DOHH2 (cell line): ENCODE measurements around the gene GPATCH3.

ENCODE experiments used
- H3F3A ChIP-seq: fragments of 200-600 bp; sonication (generic), shearing (Covaris generic); 2 replicates; pipeline ENCODE4 v1.6.0; 2016; ENCODE audit warnings: antibody characterized with exemption, mild to moderate bottlenecking; ENCODE audit not compliant: control insufficient read depth, insufficient read depth
- H3K27ac ChIP-seq: fragments of 200-600 bp; sonication (generic); 2 replicates; pipeline ENCODE4 v1.5.1; 2014; ENCODE audit warnings: low read depth, mild to moderate bottlenecking, low read length, moderate library complexity
- H3K27me3 ChIP-seq: fragments of 200-600 bp; sonication (generic); 2 replicates; pipeline ENCODE4 v1.6.1; 2014; ENCODE audit warnings: mild to moderate bottlenecking, low read length, mixed read lengths; ENCODE audit not compliant: control insufficient read depth
- H3K36me3 ChIP-seq: fragments of 200-600 bp; sonication (generic); 2 replicates; pipeline ENCODE4 v1.6.1; 2014; ENCODE audit warnings: mild to moderate bottlenecking, low read length, moderate library complexity, mixed read lengths; ENCODE audit not compliant: control insufficient read depth
- H3K4me1 ChIP-seq: fragments of 200-600 bp; sonication (generic); 2 replicates; pipeline ENCODE4 v1.6.1; 2014; ENCODE audit warnings: mild to moderate bottlenecking, low read length, mixed read lengths; ENCODE audit not compliant: control insufficient read depth
- H3K4me2 ChIP-seq: fragments of 200-600 bp; sonication (generic); 2 replicates; pipeline ENCODE4 v1.6.0; 2014; ENCODE audit warnings: mild to moderate bottlenecking, low read length, moderate library complexity
- H3K4me3 ChIP-seq: fragments of 200-600 bp; sonication (generic); 2 replicates; pipeline ENCODE4 v1.5.1; 2014; ENCODE audit warnings: mild to moderate bottlenecking, low read length, mixed read lengths
- H3K79me2 ChIP-seq: fragments of 200-600 bp; sonication (generic); 2 replicates; pipeline ENCODE4 v1.6.1; 2014; ENCODE audit warnings: mild to moderate bottlenecking, low read length, mixed read lengths; ENCODE audit not compliant: control insufficient read depth
- H3K9me2 ChIP-seq: fragments of 200-600 bp; sonication (generic); replicated peaks from 2 replicates; pipeline ENCODE4 v1.6.1; 2014; ENCODE audit warnings: mild to moderate bottlenecking, low read length, mixed read lengths; ENCODE audit not compliant: control insufficient read depth
- H3K9me3 ChIP-seq: fragments of 200-600 bp; sonication (generic); 2 replicates; pipeline ENCODE4 v1.6.1; 2014; ENCODE audit warnings: antibody characterized with exemption, low read length, mixed read lengths; ENCODE audit not compliant: control insufficient read depth, insufficient read depth
- H4K20me1 ChIP-seq: fragments of 200-600 bp; sonication (generic); 2 replicates; pipeline ENCODE4 v1.6.0; 2014; ENCODE audit warnings: low read depth, mild to moderate bottlenecking, antibody characterized with exemption, low read length, moderate library complexity; ENCODE audit not compliant: control insufficient read depth, insufficient read depth
- CTCF ChIP-seq: fragments of 200-600 bp; sonication (generic); IDR thresholded peaks from one replicate; pipeline ENCODE4 v1.5.1; 2014; ENCODE audit warnings: antibody characterized with exemption, mild to moderate bottlenecking, low read depth, low read length; ENCODE audit not compliant: poor library complexity, severe bottlenecking
- EZH2phosphoT487 ChIP-seq: fragments of 200-600 bp; sonication (generic); IDR thresholded peaks from 2 replicates; pipeline ENCODE4 v1.6.1; 2017; ENCODE audit warnings: borderline replicate concordance, mild to moderate bottlenecking, antibody characterized with exemption, low read length, moderate library complexity, mixed read lengths

Gene GPATCH3

GRCh38 chr1:26941311-26941710 is 41.0 kb upstream of the GPATCH3 start:
- no peak overlapping the region for H3K27ac ChIP-seq
- no peaks in the 10 kb centered on the region for H3K9me3 ChIP-seq
- H3K36me3 ChIP-seq = peaks cover 63% of the 10 kb centered on the region
- H3K9me2 ChIP-seq = no peaks in the 10 kb centered on the region
- no peaks in the 10 kb centered on the region for H4K20me1 ChIP-seq
- H3K4me1 ChIP-seq = no peaks in the 10 kb centered on the region
- peaks cover 35% of the 10 kb centered on the region for H3K79me2 ChIP-seq
- H3F3A ChIP-seq = no peaks in the 10 kb centered on the region
- no peak overlapping the region for H3K4me3 ChIP-seq
- TF ChIP-seq CTCF (no peak), EZH2phosphoT487 (no peak)
- no peak overlapping the region for H3K4me2 ChIP-seq
- no peaks in the 10 kb centered on the region for H3K27me3 ChIP-seq

GRCh38 chr1:26938659-26939025 is 38.4 kb upstream of the GPATCH3 start:
- Histone ChIP-seq H3K79me2 (peaks cover 52% of the 10 kb centered on the region), H3K4me3 (no peak overlapping the region), H3F3A (no peaks in the 10 kb centered on the region), H3K9me3 (no peaks in the 10 kb centered on the region), H3K9me2 (no peaks in the 10 kb centered on the region), H3K4me1 (no peaks in the 10 kb centered on the region), H3K4me2 (no peak overlapping the region), H4K20me1 (no peaks in the 10 kb centered on the region), H3K27me3 (no peaks in the 10 kb centered on the region), H3K36me3 (peaks cover 64% of the 10 kb centered on the region), H3K27ac (no peak overlapping the region)
- TF ChIP-seq EZH2phosphoT487 = no peak
- no peak for TF ChIP-seq CTCF

GRCh38 chr1:26938004-26938658 is 37.9 kb upstream of the GPATCH3 start:
- H3K9me2 ChIP-seq = no peaks in the 10 kb centered on the region
- no peaks in the 10 kb centered on the region for H3K27me3 ChIP-seq
- no peak overlapping the region for H3K27ac ChIP-seq
- H3K4me3 ChIP-seq = no peak overlapping the region
- H3K79me2 ChIP-seq = peaks cover 58% of the 10 kb centered on the region
- no peak for TF ChIP-seq EZH2phosphoT487
- TF ChIP-seq CTCF = no peak
- H3K36me3 ChIP-seq = peaks cover 63% of the 10 kb centered on the region
- no peaks in the 10 kb centered on the region for H3K9me3 ChIP-seq
- no peaks in the 10 kb centered on the region for H4K20me1 ChIP-seq
- no peak overlapping the region for H3K4me2 ChIP-seq
- H3F3A ChIP-seq = no peaks in the 10 kb centered on the region
- H3K4me1 ChIP-seq = no peaks in the 10 kb centered on the region
